Measurements from ENCODE around the gene MEGF11.

Gene MEGF11

DNA sequence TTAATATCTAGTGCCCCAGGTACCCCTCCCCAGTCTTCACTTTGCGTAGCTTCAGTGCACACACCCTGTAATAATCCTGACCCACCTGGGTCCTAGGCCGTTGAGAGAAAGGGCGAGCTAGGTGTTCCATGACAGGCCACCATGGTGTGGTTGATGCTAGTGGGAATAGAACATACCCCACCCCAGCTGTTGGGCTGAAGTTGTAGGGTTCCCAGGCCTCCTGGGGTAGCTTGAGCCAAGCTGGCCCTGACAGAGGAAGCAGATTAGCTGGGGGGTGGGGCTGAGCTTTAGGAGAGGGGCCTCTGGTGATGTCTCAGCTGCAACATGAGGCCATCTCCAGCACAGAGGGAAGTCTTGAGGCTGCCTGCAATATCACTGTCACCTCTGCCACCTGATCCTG lies 343.7 kb downstream of the MEGF11 start:
- DNase-seq (ENCODE audit: low read depth) = no peak
- TF ChIP-seq, protein P1, sequence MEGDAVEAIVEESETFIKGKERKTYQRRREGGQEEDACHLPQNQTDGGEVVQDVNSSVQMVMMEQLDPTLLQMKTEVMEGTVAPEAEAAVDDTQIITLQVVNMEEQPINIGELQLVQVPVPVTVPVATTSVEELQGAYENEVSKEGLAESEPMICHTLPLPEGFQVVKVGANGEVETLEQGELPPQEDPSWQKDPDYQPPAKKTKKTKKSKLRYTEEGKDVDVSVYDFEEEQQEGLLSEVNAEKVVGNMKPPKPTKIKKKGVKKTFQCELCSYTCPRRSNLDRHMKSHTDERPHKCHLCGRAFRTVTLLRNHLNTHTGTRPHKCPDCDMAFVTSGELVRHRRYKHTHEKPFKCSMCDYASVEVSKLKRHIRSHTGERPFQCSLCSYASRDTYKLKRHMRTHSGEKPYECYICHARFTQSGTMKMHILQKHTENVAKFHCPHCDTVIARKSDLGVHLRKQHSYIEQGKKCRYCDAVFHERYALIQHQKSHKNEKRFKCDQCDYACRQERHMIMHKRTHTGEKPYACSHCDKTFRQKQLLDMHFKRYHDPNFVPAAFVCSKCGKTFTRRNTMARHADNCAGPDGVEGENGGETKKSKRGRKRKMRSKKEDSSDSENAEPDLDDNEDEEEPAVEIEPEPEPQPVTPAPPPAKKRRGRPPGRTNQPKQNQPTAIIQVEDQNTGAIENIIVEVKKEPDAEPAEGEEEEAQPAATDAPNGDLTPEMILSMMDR (conservative IDR thresholded peaks at IDR 0.05; ENCODE audit: low read length) = no peak
- H3K4me3 ChIP-seq (ENCODE audit: low read length) = no peak overlapping the region

DNA sequence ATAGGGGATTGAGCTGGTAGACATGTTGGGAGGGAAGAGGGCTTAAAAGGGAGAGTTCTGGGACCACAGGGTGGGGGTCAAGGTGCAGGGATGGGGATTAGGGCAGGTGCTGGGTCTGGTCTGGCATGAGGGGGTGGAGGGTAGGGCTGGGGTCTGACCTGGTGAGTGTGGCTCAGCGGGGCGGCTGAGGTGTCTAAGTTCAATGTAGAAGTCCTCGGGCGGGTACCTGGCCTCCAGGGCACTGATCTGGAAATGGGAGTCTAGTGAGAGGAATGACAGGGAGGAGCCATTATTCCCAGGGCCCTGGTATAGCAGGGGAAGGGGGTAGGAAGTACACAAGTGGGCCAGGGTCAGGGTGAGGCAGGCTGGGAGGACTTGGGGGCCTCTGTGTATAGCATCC lies 344.7 kb downstream of the MEGF11 start:
- TF ChIP-seq, protein P1 (conservative IDR thresholded peaks at IDR 0.05; ENCODE audit: low read length) = no peak
- H3K4me3 ChIP-seq (ENCODE audit: low read length) = no peak overlapping the region
- no peak for DNase-seq (ENCODE audit: low read depth)

DNA sequence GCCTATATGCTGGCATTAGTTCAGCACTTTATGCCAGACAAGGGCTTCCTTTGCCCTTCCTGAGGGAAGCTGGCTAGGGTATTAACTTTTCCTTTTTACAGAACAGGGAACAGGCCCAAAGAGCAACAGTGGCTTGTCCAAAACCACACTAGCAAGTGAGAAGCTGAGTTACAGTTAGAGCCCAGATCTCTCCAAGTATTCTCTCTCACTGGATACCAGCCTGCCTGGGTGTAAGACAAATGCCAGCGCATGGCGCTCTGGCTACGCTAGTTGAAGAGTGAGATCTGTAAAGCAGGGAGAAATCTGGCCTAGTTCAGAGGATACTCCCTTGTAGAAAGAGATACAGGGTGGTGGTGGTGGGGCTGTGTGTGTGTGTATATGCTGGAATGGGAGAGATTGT lies 345.9 kb downstream of the MEGF11 start:
- TF ChIP-seq, protein P1 (conservative IDR thresholded peaks at IDR 0.05; ENCODE audit: low read length) = no peak
- DNase-seq (ENCODE audit: low read depth) = no peak
- H3K4me3 ChIP-seq (ENCODE audit: low read length) = no peak overlapping the region

DNA sequence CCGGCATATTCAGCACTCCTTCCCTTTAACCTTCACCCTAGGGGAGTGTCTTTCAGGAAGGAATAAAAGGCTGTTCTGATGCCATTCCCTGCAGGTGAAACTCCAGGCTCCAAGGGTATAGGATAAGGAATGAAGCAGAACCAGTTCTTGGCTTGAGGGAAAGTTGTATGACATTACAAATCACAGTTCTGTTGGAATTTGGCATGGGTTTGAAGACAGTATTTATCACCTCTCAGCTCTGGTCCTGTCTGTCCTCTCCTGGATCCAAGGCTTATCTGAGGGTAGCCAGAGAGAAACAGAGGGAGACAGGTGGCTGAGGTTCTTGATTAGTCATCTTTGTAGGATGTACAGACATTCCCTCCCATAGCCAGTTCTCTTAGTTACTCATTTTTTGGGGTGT lies 347.2 kb downstream of the MEGF11 start:
- TF ChIP-seq, protein P1 (conservative IDR thresholded peaks at IDR 0.05; ENCODE audit: low read length) = no peak
- DNase-seq (ENCODE audit: low read depth) = no peak
- no peak overlapping the region for H3K4me3 ChIP-seq (ENCODE audit: low read length)

DNA sequence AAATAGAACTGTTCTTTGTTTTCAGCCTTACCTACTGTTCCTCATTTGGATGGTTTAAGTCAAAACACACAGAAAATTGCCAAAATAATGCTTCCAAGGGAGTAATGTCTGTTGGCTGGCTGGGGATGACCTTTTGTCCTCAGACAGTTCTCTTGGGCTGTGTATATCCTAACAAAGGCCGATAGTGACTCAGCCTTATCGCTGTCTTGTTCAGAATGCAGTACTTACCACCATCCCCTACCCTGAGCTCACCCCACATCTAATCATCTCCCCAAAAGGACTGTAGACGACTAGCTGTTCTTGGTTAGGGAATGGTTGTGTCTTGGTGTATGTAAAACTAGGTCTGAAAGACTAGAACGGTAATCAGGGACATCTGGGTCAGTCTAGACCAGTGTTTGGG lies 349.2 kb downstream of the MEGF11 start:
- DNase-seq (ENCODE audit: low read depth) = no peak
- TF ChIP-seq, protein P1 (conservative IDR thresholded peaks at IDR 0.05; ENCODE audit: low read length) = no peak
- no peak overlapping the region for H3K4me3 ChIP-seq (ENCODE audit: low read length)

DNA sequence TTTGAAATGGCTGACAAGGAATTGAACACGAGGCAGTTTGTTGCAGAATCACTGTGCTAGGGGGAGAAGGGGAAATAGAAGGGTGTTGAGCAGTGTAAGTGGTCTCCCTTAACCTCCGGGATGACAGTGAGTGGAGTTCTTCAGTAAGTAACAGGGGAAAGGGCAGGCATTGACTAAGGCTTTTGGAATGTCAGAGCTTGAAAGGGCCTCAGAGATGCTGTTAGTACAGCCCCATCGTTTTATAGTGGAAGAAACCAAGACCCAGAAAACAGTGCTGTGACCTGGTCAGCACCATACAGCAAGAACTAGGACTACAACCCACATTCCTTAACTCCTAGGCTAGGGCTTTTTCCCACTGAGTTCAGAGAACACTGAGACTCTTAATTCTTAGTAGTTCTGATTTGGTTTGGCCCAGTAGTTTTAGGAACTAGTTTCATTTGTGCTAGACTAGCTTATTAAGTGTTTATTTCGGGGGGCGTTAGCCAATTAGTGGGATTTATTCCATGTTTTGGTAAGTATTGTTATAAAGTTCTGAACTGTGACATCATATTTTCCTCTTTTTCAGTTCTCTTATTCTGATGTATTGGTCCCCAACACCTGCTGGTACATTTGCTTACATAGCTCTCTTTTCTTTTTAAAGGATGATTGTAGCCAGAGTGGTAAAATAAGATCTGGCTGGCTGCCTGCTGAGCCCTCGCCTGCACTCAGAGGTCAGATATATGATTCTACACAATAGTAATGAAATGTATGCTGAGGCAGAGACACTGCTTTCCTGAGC lies 350.1 kb downstream of the MEGF11 start:
- no peak overlapping the region for H3K4me3 ChIP-seq (ENCODE audit: low read length)
- peak; percentile 12 for DNase-seq (ENCODE audit: low read depth)
- TF ChIP-seq, protein P1 (conservative IDR thresholded peaks at IDR 0.05; ENCODE audit: low read length) = no peak

DNA sequence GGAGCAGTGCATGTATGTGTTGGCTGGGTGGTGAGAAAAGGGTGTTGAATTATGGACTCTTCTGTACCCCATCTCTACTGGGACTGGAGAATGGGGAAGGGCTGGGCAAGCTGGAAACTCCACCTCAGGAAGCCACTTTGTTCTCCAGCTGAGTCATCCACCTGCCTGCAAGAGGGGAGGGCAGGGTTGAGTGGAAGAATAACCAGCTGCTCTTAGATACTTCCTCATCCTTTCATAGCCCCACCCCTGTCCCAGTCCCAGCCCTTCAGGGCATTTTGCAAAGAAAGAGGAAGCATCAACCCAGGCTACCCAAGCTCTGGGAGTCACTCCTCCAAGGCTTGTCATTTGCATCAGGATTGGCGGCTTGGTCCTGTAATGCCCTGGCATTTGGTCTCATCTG lies 351.2 kb downstream of the MEGF11 start:
- TF ChIP-seq, protein P1 (conservative IDR thresholded peaks at IDR 0.05; ENCODE audit: low read length) = no peak
- no peak overlapping the region for H3K4me3 ChIP-seq (ENCODE audit: low read length)
- no peak for DNase-seq (ENCODE audit: low read depth)

Measured in AG10803 (cell line).